HCT116 (cell line): ENCODE measurements around the gene RPS15A. TPM values are rescaled to one million over a fixed set of nuclear protein-coding genes. Genes with fewer than 3 reads are reported as not detected.
"Not testable (repeated sequence)": the region's sequence is repeated elsewhere in the genome, so short reads cannot be mapped to it uniquely, and the experiment has no call there.

Experiments used
- ATAC-seq: fragments of 200-7000 bp; cut with Tn5 transposase; 2 replicates; pipeline ENCODE4 v1.9.1; 2020; ENCODE audit warnings: mild to moderate bottlenecking, moderate library complexity
- BruUV-seq: library from RNA; stranded (reverse); fragments of 400-500 nt; replicated peaks from 2 replicates; lab custom pipeline; 2021; lab: Mats Ljungman, UMichigan
- CTCF ChIA-PET: fragments of 300-600 bp; sonication (Branson Sonifier 250); formaldehyde crosslinking; loops from one replicate; lab custom pipeline; 2021; ENCODE audit warnings: antibody characterized with exemption; lab: Charles Lee
- POLR2A ChIA-PET: fragments of 300-600, 350-600 bp; sonication (Branson Sonifier 250); formaldehyde crosslinking; loops from one replicate; lab custom pipeline; 2021; ENCODE audit warnings: antibody characterized with exemption; lab: Charles Lee
- RAD21 ChIA-PET, 2 experiments: fragments of 300-600 bp; sonication (Branson Sonifier 250); formaldehyde crosslinking; loops; one replicate each; lab custom pipeline; 2023; ENCODE audit warnings: low total read pairs in 2 of 2; ENCODE audit not compliant: uncharacterized antibody in 2 of 2, unreplicated experiment in 2 of 2, low non-redundant PET in 1 of 2; lab: Charles Lee
- DNase-seq: peaks from one replicate; pipeline ENCODE4 v3.0.0-alpha.2; 2010; ENCODE audit warnings: low read depth, low spot score
- H2AFZ ChIP-seq: fragments of 200-600 bp; shearing (Covaris generic), sonication (generic); 2 replicates; pipeline ENCODE4 v1.6.1; 2017; ENCODE audit warnings: low read depth, mixed run types, mixed read lengths, antibody characterized with exemption, low read length; ENCODE audit not compliant: poor library complexity, severe bottlenecking
- H3K27ac ChIP-seq: 2 replicates; pipeline ENCODE4 v1.5.1; 2012; ENCODE audit warnings: low read depth, low read length
- H3K27me3 ChIP-seq: fragments of 200-600 bp; sonication (generic); 2 replicates; pipeline ENCODE4 v1.6.1; 2016; ENCODE audit warnings: mixed run types, low read length, mixed read lengths; ENCODE audit not compliant: insufficient read depth
- H3K36me3 ChIP-seq, 2 experiments: fragments of 200-500 bp in 1 of 2; fragments of 200-600 bp in 1 of 2; sonication (Bioruptor generic) in 1 of 2; sonication (generic) in 1 of 2; 2 replicates each; pipeline versions ENCODE4 v1.5.1 to v1.6.1; 2014 to 2016; ENCODE audit warnings: low read length in 2 of 2, inconsistent platforms in 1 of 2, mixed read lengths in 1 of 2, mixed run types in 1 of 2; ENCODE audit not compliant: insufficient read depth in 2 of 2, control insufficient read depth in 1 of 2
- H3K4me1 ChIP-seq, 2 experiments: fragments of 200-600 bp in 1 of 2; sonication (generic) in 1 of 2; 2 replicates each; pipeline versions ENCODE4 v1.5.1 to v1.6.1; 2012 to 2017; ENCODE audit warnings: low read length in 2 of 2, inconsistent platforms in 1 of 2, mild to moderate bottlenecking in 1 of 2, mixed read lengths in 1 of 2, mixed run types in 1 of 2, moderate library complexity in 1 of 2; ENCODE audit not compliant: insufficient read depth in 2 of 2, control insufficient read depth in 1 of 2
- H3K4me2 ChIP-seq: fragments of 200-600 bp; sonication (generic); 2 replicates; pipeline ENCODE4 v1.6.1; 2017; ENCODE audit warnings: mixed run types, low read length, mixed read lengths
- H3K4me3 ChIP-seq, 2 experiments: fragments of 200-600 bp in 1 of 2; sonication (generic) in 1 of 2; replicated peaks in 1 of 2; 2 replicates each; pipeline ENCODE4 v1.5.1; 2011 to 2016; ENCODE audit warnings: low read length in 2 of 2, control low read depth in 1 of 2, low read depth in 1 of 2, mild to moderate bottlenecking in 1 of 2, mixed read lengths in 1 of 2, mixed run types in 1 of 2
- H3K79me2 ChIP-seq: fragments of 200-600 bp; sonication (generic); 2 replicates; pipeline ENCODE4 v1.6.1; 2017; ENCODE audit warnings: mild to moderate bottlenecking, mixed run types, low read length, moderate library complexity, mixed read lengths; ENCODE audit not compliant: insufficient read depth
- H3K9ac ChIP-seq: fragments of 200-600 bp; sonication (generic); 2 replicates; pipeline ENCODE4 v1.6.1; 2016; ENCODE audit warnings: low read length, mixed read lengths
- H3K9me2 ChIP-seq: fragments of 200-600 bp; sonication (generic), shearing (Covaris generic); 2 replicates; pipeline ENCODE4 v1.6.1; 2017; ENCODE audit warnings: mixed run types, mild to moderate bottlenecking, moderate library complexity; ENCODE audit not compliant: insufficient read depth
- H3K9me3 ChIP-seq, 2 experiments: fragments of 200-500 bp in 1 of 2; fragments of 200-600 bp in 1 of 2; sonication (Bioruptor generic) in 1 of 2; sonication (generic) in 1 of 2; 2 replicates each; pipeline ENCODE4 v1.6.1; 2014 to 2017; ENCODE audit warnings: low read length in 2 of 2, mixed read lengths in 2 of 2, inconsistent platforms in 1 of 2, low read depth in 1 of 2, mild to moderate bottlenecking in 1 of 2, mixed run types in 1 of 2, moderate library complexity in 1 of 2; ENCODE audit not compliant: control insufficient read depth in 1 of 2, insufficient read depth in 1 of 2
- H4K20me1 ChIP-seq: fragments of 200-600 bp; sonication (generic), shearing (Covaris generic); 2 replicates; pipeline ENCODE4 v1.6.1; 2017; ENCODE audit warnings: mixed run types, mild to moderate bottlenecking, moderate library complexity; ENCODE audit not compliant: insufficient read depth
- REST ChIP-seq: IDR thresholded peaks from 2 replicates; pipeline ENCODE4 v1.6.1; 2012; ENCODE audit warnings: low read depth
- intact Hi-C: fragments of 100-400 bp; cut with micrococcal nuclease; formaldehyde crosslinking; loops from 2 replicates; pipeline ENCODE4 v1.10.0; 2022
- total RNA-seq: library from RNA; stranded (reverse); gene quantifications from one replicate; pipeline ENCODE4 v1.2.1, GENCODE V29; 2021; ENCODE audit not compliant: unreplicated experiment

Gene RPS15A
- total RNA-seq, 1 experiment from 2014 or later: 1,686 TPM

- RAD21 ChIA-PET, BruUV-seq, H3K4me3 ChIP-seq, H2AFZ ChIP-seq, H3K9me3 ChIP-seq, H3K79me2 ChIP-seq, H3K4me2 ChIP-seq, H3K27me3 ChIP-seq, H4K20me1 ChIP-seq, intact Hi-C loops, H3K4me1 ChIP-seq, H3K27ac ChIP-seq, POLR2A ChIA-PET, DNase-seq, H3K9ac ChIP-seq, CTCF ChIA-PET, ATAC-seq, H3K9me2 ChIP-seq, H3K36me3 ChIP-seq: not testable (repeated sequence)
These were observed 47.3 kb downstream of the RPS15A start for GRCh38 chr16:18742870-18743269.

GRCh38 chr16:18740027-18740426 is 50.1 kb downstream of the RPS15A start:
- H3K4me3 ChIP-seq, POLR2A ChIA-PET, H4K20me1 ChIP-seq, H3K79me2 ChIP-seq, BruUV-seq, CTCF ChIA-PET, DNase-seq, RAD21 ChIA-PET, ATAC-seq, H3K27ac ChIP-seq, H3K4me2 ChIP-seq, H2AFZ ChIP-seq, H3K4me1 ChIP-seq, H3K36me3 ChIP-seq, H3K27me3 ChIP-seq, H3K9me2 ChIP-seq, H3K9me3 ChIP-seq, intact Hi-C loops, H3K9ac ChIP-seq: not testable (repeated sequence)

- intact Hi-C loops, H4K20me1 ChIP-seq, H3K79me2 ChIP-seq, H3K27me3 ChIP-seq, H3K4me1 ChIP-seq, H3K4me3 ChIP-seq, RAD21 ChIA-PET, BruUV-seq, H3K27ac ChIP-seq, H3K9me2 ChIP-seq: not testable (repeated sequence)
- peak; percentile 45 for TF ChIP-seq REST
- TF ChIP-seq, all 23 proteins: peak for 1; not testable (repeated sequence) for 22
- H2AFZ ChIP-seq, POLR2A ChIA-PET, H3K9me3 ChIP-seq, H3K9ac ChIP-seq, ATAC-seq, H3K4me2 ChIP-seq, CTCF ChIA-PET, DNase-seq, H3K36me3 ChIP-seq: not testable (repeated sequence)
These were observed 51.4 kb downstream of the RPS15A start for GRCh38 chr16:18738768-18739167.

GRCh38 chr16:18734279-18734678 is 55.9 kb downstream of the RPS15A start:
- BruUV-seq, CTCF ChIA-PET: not testable (repeated sequence)

More at GRCh38 chr16:18734279-18734678, 55.9 kb downstream of the RPS15A start:
- POLR2A ChIA-PET, H3K27ac ChIP-seq, H3K9me3 ChIP-seq, H3K36me3 ChIP-seq, H3K9me2 ChIP-seq, H3K79me2 ChIP-seq, H4K20me1 ChIP-seq, H3K4me3 ChIP-seq, H3K4me1 ChIP-seq, ATAC-seq, RAD21 ChIA-PET, H3K9ac ChIP-seq, H3K4me2 ChIP-seq, intact Hi-C loops, DNase-seq, H2AFZ ChIP-seq, H3K27me3 ChIP-seq: not testable (repeated sequence)
